Activated gamma-delta T cell treated with anti-CD3 and anti-CD28 coated beads, Interleukin-2, amount 50 U/mL, for 16 hours (primary cell): ENCODE data around the gene PCDHA10.
"Not testable (repeated sequence)": the region's sequence is repeated elsewhere in the genome, so short reads cannot be mapped to it uniquely, and the experiment has no call there.

Source experiments
- DNase-seq: peaks from one replicate; pipeline ENCODE4 v3.0.0-alpha.2; 2020; ENCODE audit warnings: low read depth

The PCDHA10 gene

GRCh38 chr5:140842798-140843733 is 12.6 kb upstream of the PCDHA10 start:
- no peak for DNase-seq

GRCh38 chr5:140848139-140849102 is 7.3 kb upstream of the PCDHA10 start, which contains the start of gene PCDHA9:
Gene PCDHA9, plus strand, starts transcription at chr5:140848382. Its CDS starts 114 bp downstream, at chr5:140848496.
- DNase-seq, result not testable (repeated sequence)

GRCh38 chr5:140849831-140850634 is 5.7 kb upstream of the PCDHA10 start:
- DNase-seq, result not testable (repeated sequence)

DNA sequence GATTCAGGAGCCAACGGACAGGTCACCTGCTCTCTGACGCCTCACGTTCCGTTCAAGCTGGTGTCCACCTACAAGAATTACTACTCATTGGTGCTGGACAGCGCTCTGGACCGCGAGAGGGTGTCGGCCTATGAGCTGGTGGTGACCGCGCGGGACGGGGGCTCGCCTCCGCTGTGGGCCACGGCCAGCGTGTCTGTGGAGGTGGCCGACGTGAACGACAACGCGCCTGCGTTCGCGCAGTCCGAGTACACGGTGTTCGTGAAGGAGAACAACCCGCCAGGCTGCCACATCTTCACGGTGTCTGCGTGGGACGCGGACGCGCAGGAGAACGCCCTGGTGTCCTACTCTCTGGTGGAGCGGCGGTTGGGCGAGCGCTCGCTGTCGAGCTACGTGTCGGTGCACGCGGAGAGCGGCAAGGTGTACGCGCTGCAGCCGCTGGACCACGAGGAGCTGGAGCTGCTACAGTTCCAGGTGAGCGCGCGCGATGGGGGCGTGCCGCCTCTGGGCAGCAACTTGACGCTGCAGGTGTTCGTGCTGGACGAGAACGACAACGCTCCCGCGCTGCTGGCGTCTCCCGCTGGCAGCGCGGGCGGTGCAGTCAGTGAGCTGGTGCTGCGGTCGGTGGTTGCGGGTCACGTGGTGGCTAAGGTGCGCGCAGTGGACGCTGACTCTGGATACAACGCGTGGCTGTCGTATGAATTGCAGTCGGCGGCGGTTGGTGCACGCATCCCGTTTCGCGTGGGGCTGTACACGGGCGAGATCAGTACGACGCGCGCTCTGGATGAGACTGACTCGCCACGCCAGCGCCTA is 1.7 kb downstream of the PCDHA10 start:
- no peak for DNase-seq

- DNase-seq, result no peak
Observed at GRCh38 chr5:140857987-140858240, 2.2 kb downstream of the PCDHA10 start.

DNA sequence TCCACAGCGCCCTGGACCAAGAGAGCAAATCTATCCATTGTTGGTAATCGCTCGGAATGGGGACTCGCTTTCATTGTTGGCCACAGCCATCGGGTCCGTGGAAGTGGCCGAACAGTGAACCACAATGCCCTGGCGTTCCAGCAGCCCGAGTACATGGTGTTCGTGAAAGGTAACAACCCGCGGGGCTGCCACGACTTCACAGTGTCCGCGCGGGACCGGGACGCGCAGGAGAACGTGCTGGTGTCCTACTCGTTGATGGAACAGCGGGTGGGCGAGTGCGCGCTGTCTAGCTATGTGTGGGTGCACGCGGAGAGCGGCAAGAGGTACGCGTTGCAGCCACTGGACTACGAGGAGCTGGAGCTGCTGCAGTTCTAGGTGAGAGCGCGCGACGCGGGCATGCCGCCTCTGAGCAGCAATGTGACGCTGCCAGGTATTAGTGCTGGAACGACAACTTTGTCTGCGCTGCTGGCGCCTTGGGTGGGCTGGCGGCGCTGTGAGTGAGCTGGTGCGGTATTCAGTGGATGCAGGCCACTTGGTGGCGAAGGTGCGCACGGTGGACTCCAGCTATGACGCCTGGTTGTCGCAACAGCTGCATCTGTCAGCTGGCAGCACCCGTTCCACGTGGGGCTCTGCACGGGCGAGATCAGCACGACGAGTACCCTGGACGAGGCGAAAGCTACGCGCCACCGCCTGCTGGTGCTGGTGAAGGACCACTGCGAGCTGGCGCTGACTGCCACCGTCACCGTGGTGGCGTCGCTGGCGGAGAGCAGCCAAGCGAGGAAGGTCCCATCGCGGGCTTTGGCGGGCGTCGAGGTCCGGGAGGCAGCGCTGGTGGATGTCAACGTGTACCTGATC is 7.0 kb downstream of the PCDHA10 start:
- no peak for DNase-seq

DNA sequence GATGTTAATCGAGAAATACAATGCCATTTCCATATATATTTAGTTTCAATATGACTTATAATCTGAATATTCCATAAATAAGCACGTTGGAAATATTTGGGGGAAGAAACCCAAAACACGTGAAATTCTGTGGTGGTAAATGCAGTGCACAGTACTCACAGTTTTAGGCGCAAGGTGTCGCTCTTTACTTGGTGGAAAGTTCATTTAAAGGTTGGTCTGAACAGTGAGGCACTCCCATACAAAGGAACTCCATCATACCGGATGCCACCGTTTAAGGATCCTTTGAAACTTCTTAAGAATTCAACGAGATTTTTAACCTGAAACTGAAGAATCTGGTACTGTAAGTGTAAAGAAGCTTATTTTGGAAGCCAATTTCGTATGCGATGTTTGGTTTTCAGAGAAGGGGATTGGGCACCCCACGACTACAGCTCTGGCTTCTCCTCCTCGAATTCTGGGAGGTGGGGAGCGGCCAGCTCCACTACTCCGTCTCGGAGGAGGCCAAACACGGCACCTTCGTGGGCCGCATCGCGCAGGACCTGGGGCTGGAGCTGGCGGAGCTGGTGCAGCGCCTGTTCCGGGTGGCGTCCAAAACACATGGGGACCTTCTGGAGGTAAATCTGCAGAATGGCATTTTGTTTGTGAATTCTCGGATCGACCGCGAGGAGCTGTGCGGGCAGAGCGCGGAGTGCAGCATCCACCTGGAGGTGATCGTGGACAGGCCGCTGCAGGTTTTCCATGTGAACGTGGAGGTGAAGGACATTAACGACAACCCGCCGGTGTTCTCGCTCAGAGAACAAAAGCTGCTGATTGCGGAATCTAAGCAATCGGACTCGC is 13.2 kb downstream of the PCDHA10 start, which contains the start of gene PCDHA11:
TSS of gene PCDHA11 (plus strand) at position 237 of the 834 bp plus-strand sequence. CDS start at position 384, 147 bp downstream.
- DNase-seq, result no peak

- no peak for DNase-seq
Observed at GRCh38 chr5:140869555-140869886, 13.8 kb downstream of the PCDHA10 start.

GRCh38 chr5:140870221-140871201 is 14.8 kb downstream of the PCDHA10 start:
- DNase-seq, result no peak

- no peak for DNase-seq
Observed at GRCh38 chr5:140875085-140876065, 19.7 kb downstream of the PCDHA10 start, which contains the start of gene PCDHA12. Gene PCDHA12, plus strand, starts transcription at chr5:140875308. Its CDS starts 165 bp downstream, at chr5:140875473.

DNA sequence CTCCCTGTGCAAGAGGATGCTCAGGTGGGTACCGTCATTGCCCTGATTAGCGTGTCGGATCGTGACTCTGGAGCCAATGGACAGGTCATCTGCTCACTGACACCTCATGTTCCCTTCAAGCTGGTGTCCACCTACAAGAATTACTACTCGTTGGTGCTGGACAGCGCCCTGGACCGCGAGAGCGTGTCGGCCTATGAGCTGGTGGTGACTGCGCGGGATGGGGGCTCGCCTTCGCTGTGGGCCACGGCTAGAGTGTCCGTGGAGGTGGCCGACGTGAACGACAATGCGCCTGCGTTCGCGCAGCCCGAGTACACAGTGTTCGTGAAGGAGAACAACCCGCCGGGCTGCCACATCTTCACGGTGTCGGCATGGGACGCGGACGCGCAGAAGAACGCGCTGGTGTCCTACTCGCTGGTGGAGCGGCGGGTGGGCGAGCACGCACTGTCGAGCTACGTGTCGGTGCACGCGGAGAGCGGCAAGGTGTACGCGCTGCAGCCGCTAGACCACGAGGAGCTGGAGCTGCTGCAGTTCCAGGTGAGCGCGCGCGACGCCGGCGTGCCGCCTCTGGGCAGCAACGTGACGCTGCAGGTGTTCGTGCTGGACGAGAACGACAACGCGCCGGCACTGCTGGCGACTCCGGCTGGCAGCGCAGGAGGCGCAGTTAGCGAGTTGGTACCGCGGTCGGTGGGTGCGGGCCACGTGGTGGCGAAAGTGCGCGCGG is 21.0 kb downstream of the PCDHA10 start:
- DNase-seq, result not testable (repeated sequence)

DNA sequence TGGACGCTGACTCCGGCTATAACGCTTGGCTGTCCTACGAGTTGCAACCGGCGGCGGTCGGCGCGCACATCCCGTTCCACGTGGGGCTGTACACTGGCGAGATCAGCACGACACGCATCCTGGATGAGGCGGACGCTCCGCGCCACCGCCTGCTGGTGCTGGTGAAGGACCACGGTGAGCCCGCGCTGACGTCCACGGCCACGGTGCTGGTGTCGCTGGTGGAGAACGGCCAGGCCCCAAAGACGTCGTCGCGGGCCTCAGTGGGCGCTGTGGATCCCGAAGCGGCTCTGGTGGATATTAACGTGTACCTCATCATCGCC is 21.5 kb downstream of the PCDHA10 start:
- no peak for DNase-seq

DNA sequence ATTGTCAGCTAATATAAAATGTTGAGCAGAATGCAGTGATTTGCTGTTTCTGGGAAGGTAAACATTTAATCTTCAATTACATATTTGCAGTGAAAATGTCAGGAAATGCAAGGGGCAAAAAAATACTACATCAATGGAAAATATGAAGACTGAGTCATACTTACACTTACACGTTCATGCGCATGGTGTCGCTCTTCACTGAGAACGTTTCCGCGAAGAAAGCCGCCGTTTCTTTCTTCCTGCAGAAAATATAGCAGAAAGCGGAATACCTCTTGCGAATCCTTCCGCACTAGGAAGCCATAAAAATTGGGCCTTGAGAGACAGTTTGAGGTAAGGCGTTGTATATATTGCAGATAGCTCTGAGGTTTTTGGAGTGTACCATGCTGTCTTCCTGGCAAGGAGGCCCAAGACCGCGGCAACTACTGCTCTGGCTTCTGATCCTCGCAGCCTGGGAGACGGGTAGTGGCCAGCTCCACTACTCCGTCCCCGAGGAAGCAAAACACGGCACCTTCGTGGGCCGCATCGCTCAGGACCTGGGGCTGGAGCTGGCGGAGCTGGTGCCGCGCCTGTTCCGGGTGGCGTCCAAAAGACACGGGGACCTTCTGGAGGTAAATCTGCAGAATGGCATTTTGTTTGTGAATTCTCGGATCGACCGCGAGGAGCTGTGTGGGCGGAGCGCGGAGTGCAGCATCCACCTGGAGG is 26.3 kb downstream of the PCDHA10 start, which contains the start of gene PCDHA13:
TSS of gene PCDHA13 (plus strand) at position 236 of the 702 bp plus-strand sequence. CDS start at position 381, 145 bp downstream.
- no peak for DNase-seq

GRCh38 chr5:140882591-140882899 is 26.8 kb downstream of the PCDHA10 start:
- DNase-seq, result no peak

GRCh38 chr5:140883373-140883772 is 27.7 kb downstream of the PCDHA10 start:
- DNase-seq, result no peak
